Effector memory CD8-positive, alpha-beta T cell (primary cell): ENCODE measurements around the gene ZNF213.

Source experiments
- ATAC-seq: fragments of 150-1000 bp; cut with Tn5 transposase; replicated peaks from 2 replicates; pipeline ENCODE4 v1.10.0; 2021; ENCODE audit warnings: mild to moderate bottlenecking, moderate library complexity
- DNase-seq, 3 experiments: peaks; one replicate each; pipeline ENCODE4 v3.0.0; 2021
- H3K27ac Mint-ChIP-seq, 2 donors: one replicate each; pipeline ENCODE4 v1.8.0; 2022; ENCODE audit warnings: mild to moderate bottlenecking in 2 of 2, mixed read lengths in 2 of 2, moderate library complexity in 2 of 2
- H3K27me3 Mint-ChIP-seq, 2 donors: one replicate each; pipeline ENCODE4 v1.8.0; 2022; ENCODE audit warnings: mixed read lengths in 2 of 2
- H3K36me3 Mint-ChIP-seq: one replicate; pipeline ENCODE4 v1.8.0; 2022; ENCODE audit warnings: mild to moderate bottlenecking, moderate library complexity, mixed read lengths; ENCODE audit not compliant: insufficient read depth
- H3K4me1 Mint-ChIP-seq, 2 donors: one replicate each; pipeline ENCODE4 v1.8.0; 2022; ENCODE audit warnings: low read depth in 2 of 2, mixed read lengths in 2 of 2
- H3K4me3 Mint-ChIP-seq, 2 donors: one replicate each; pipeline ENCODE4 v1.8.0; 2022; ENCODE audit warnings: mild to moderate bottlenecking in 2 of 2, mixed read lengths in 2 of 2, moderate library complexity in 2 of 2
- H3K9me3 Mint-ChIP-seq, 2 donors: one replicate each; pipeline ENCODE4 v1.8.0; 2022; ENCODE audit warnings: mixed read lengths in 2 of 2

ZNF213 gene

GRCh38 chr16:3095869-3096268 lies 39.0 kb upstream of the ZNF213 start:
- peak; percentile 76 for ATAC-seq
- Mint-ChIP-seq H3K4me1 (peaks cover 26% of the 10 kb centered on the region in 2 donors), H3K9me3 (no peaks in the 10 kb centered on the region), H3K36me3 (peaks cover 21% of the 10 kb centered on the region), H3K27ac (peak overlapping the region; percentile 17 to 56), H3K4me3 (peak overlapping the region in 1 of 2 donors; percentile 61), H3K27me3 (no peaks in the 10 kb centered on the region)
- DNase-seq: peak; percentile 43 to 58 (median 54)

GRCh38 chr16:3096362-3096761 lies 38.5 kb upstream of the ZNF213 start:
- Mint-ChIP-seq H3K27ac (peak overlapping the region; percentile 17 to 56), H3K9me3 (no peaks in the 10 kb centered on the region), H3K27me3 (no peaks in the 10 kb centered on the region), H3K4me3 (no peak overlapping the region), H3K4me1 (peaks cover 26 to 31% of the 10 kb centered on the region in 2 donors), H3K36me3 (peaks cover 21% of the 10 kb centered on the region)
- no peak for DNase-seq
- no peak for ATAC-seq

GRCh38 chr16:3097266-3097665 lies 37.6 kb upstream of the ZNF213 start:
- Mint-ChIP-seq H3K27me3 (no peaks in the 10 kb centered on the region), H3K27ac (peak overlapping the region in 1 of 2 donors; percentile 44), H3K4me3 (no peak overlapping the region), H3K9me3 (no peaks in the 10 kb centered on the region), H3K4me1 (peaks cover 30 to 38% of the 10 kb centered on the region in 2 donors), H3K36me3 (peaks cover 27% of the 10 kb centered on the region)
- no peak for DNase-seq
- no peak for ATAC-seq

GRCh38 chr16:3098459-3099394 lies 36.1 kb upstream of the ZNF213 start, which contains the start of gene ZSCAN10:
ZSCAN10 (minus strand) TSS chr16:3099294; CDS start chr16:3092937, 6,357 bp downstream.
- ATAC-seq (no peak), DNase-seq (no peak)
- Mint-ChIP-seq H3K4me3 (peak within 1 kb of the TSS; percentile 60 to 81), H3K27ac (peak within 1 kb of the TSS in 1 of 2 donors; percentile 78), H3K27me3 (no peaks in the 10 kb centered on the region), H3K4me1 (peaks cover 30 to 39% of the 10 kb centered on the region in 2 donors), H3K9me3 (no peaks in the 10 kb centered on the region), H3K36me3 (peaks cover 27% of the 10 kb centered on the region)

GRCh38 chr16:3099395-3099731 lies 35.5 kb upstream of the ZNF213 start:
- no peak for ATAC-seq
- Mint-ChIP-seq H3K36me3 (peaks cover 27% of the 10 kb centered on the region), H3K27ac (no peak overlapping the region), H3K27me3 (no peaks in the 10 kb centered on the region), H3K9me3 (no peaks in the 10 kb centered on the region), H3K4me1 (peaks cover 30 to 38% of the 10 kb centered on the region in 2 donors), H3K4me3 (peak overlapping the region in 1 of 2 donors; percentile 60)
- DNase-seq: no peak

GRCh38 chr16:3099732-3100499 lies 34.9 kb upstream of the ZNF213 start:
- Mint-ChIP-seq H3K27me3 (no peaks in the 10 kb centered on the region), H3K9me3 (no peaks in the 10 kb centered on the region), H3K4me1 (peaks cover 24 to 32% of the 10 kb centered on the region in 2 donors), H3K36me3 (peaks cover 27% of the 10 kb centered on the region), H3K4me3 (peak overlapping the region; percentile 60 to 81), H3K27ac (peak overlapping the region in 1 of 2 donors; percentile 78)
- DNase-seq (peak; percentile 65 to 73 (median 71)), ATAC-seq (peak; percentile 82)

GRCh38 chr16:3101018-3101840 lies 33.6 kb upstream of the ZNF213 start:
- peak overlapping the region; percentile 72 to 78 for H3K27ac Mint-ChIP-seq
- H3K4me3 Mint-ChIP-seq: peak overlapping the region; percentile 80 to 81
- H3K4me1 Mint-ChIP-seq: peaks cover 31 to 33% of the 10 kb centered on the region in 2 donors
- H3K27me3 Mint-ChIP-seq: no peaks in the 10 kb centered on the region
- no peaks in the 10 kb centered on the region for H3K9me3 Mint-ChIP-seq
- ATAC-seq: peak; percentile 25
- DNase-seq: peak; percentile 27 to 54 (median 41)
- H3K36me3 Mint-ChIP-seq: peaks cover 24% of the 10 kb centered on the region

GRCh38 chr16:3101841-3102470 lies 32.9 kb upstream of the ZNF213 start:
- no peak for DNase-seq
- no peaks in the 10 kb centered on the region for H3K27me3 Mint-ChIP-seq
- peak overlapping the region; percentile 80 to 81 for H3K4me3 Mint-ChIP-seq
- peaks cover 25% of the 10 kb centered on the region for H3K36me3 Mint-ChIP-seq
- H3K27ac Mint-ChIP-seq: peak overlapping the region; percentile 72 to 77
- peaks cover 33 to 35% of the 10 kb centered on the region in 2 donors for H3K4me1 Mint-ChIP-seq
- no peaks in the 10 kb centered on the region for H3K9me3 Mint-ChIP-seq
- ATAC-seq: no peak

- Mint-ChIP-seq H3K4me1 (peaks cover 20 to 27% of the 10 kb centered on the region in 2 donors), H3K27ac (peak overlapping the region; percentile 90 to 94), H3K27me3 (no peaks in the 10 kb centered on the region), H3K36me3 (peaks cover 14% of the 10 kb centered on the region), H3K4me3 (peak overlapping the region; percentile 90 to 94), H3K9me3 (no peaks in the 10 kb centered on the region)
- DNase-seq (peak; percentile 85 to 88 (median 86)), ATAC-seq (peak; percentile 85)
Observed at GRCh38 chr16:3106205-3106928, 28.5 kb upstream of the ZNF213 start.

GRCh38 chr16:3112058-3112880 lies 22.6 kb upstream of the ZNF213 start, which contains the start of gene ZNF205:
ZNF205 (plus strand) TSS chr16:3112586; CDS start chr16:3113431, 845 bp downstream.
- H3K36me3 Mint-ChIP-seq: peaks cover 2% of the 10 kb centered on the region
- ATAC-seq (no peak), DNase-seq (no peak)
- no peaks in the 10 kb centered on the region for H3K9me3 Mint-ChIP-seq
- H3K4me3 Mint-ChIP-seq: no peak within 1 kb of the TSS
- no peak within 1 kb of the TSS for H3K27ac Mint-ChIP-seq
- H3K4me1 Mint-ChIP-seq: peaks cover 2 to 6% of the 10 kb centered on the region in 2 donors
- H3K27me3 Mint-ChIP-seq: no peaks in the 10 kb centered on the region

- H3K27ac Mint-ChIP-seq: no peak overlapping the region
- peaks cover 2% of the 10 kb centered on the region for H3K36me3 Mint-ChIP-seq
- no peaks in the 10 kb centered on the region for H3K9me3 Mint-ChIP-seq
- no peak overlapping the region for H3K4me3 Mint-ChIP-seq
- ATAC-seq (no peak), DNase-seq (no peak)
- peaks cover 0 to 3% of the 10 kb centered on the region in 2 donors for H3K4me1 Mint-ChIP-seq
- H3K27me3 Mint-ChIP-seq: no peaks in the 10 kb centered on the region
Observed at GRCh38 chr16:3112881-3113574, 21.8 kb upstream of the ZNF213 start.
